HG03521 (cell line): ENCODE data around the gene TANK.

Experiments used
- ATAC-seq: cut with Tn5 transposase; IDR thresholded peaks from one replicate; pipeline ENCODE4 v1.9.1; 2021; ENCODE audit warnings: mild to moderate bottlenecking, moderate library complexity; ENCODE audit not compliant: unreplicated experiment

TANK gene

DNA sequence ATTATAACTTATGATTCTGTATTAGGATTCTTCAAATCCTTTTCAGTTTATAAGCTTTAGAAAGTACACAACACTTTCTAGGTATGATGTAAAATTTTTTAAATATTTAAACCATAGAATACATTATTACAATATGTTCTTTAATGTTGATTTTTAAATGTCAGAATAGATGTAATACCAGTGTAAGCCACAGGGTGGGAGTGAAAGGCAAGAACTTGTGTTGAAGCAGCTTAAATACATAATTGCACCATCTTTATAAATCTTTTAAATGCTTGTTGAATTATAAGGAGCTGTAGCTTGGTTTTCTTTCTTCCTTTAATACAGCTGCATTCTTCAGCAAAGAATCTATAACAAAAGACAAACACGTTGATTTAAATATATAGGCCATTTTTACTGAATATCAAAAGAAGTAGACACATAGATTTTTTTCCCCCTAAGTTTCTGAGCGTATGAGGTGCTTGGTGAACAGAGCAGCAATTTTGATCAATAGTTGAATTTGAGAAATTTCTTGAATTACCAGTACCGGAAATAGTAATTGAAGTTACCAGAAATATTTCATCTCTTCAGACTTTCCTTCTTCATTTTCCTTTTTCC lies 63.0 kb downstream of the TANK start:
- peak; percentile 54 for ATAC-seq

DNA sequence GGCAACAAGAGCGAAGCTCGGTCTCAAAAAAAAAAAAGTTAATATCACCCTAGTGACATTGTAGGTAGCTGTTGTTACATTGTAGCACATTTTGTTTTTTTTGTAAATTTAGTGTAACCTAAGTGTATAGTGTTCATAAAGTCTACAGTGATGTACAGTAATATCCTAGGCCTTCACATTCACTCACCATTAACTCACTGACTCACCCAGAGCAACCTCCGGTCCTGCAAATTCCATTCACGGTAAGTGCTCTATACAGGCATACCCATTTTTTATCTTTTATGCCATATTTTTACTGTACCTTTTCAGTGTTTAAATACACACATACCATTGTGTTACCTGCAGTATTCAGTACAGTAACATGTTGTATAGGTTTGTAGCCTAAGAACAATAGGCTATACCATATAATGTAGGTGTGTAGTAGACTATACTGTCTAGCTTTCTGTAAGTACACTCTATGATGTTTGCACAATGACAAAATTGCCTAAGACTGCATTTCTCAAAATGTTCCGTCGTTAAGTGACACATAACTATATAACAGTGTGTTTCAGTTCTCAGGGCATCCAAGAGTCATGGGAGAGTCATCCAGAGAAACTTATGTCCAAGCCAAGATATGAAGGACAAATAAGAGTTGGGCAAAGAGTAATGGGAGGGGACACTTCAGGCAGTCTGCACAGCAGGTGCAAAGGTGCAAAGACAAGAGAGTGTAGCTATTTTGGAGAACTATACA lies 68.4 kb downstream of the TANK start:
- ATAC-seq: no peak

DNA sequence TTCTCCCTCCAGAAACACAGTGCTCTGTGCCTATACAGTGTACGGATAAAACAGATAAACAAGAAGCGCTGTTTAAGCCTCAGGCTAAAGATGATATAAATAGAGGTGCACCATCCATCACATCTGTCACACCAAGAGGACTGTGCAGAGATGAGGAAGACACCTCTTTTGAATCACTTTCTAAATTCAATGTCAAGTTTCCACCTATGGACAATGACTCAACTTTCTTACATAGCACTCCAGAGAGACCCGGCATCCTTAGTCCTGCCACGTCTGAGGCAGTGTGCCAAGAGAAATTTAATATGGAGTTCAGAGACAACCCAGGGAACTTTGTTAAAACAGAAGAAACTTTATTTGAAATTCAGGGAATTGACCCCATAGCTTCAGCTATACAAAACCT lies 70.7 kb downstream of the TANK start:
- no peak for ATAC-seq

DNA sequence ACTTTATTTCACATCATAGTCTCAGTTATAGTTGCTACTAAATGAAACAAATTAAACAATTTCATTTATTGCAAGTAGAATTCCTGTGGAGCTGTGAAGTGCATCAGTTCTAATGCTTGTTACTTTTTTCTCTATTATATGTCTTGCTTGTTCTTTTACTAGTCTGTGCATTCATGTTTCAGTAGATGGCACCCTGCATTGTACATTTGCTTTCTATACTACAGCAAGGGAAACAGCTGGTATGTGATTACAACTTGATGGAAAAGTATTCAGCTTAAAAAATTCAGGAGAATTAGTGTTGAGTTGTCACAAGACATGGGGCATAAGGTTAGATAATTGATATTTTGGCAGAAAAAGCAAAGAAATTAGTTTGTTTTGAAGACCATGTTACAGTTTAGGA lies 72.3 kb downstream of the TANK start:
- ATAC-seq: no peak

DNA sequence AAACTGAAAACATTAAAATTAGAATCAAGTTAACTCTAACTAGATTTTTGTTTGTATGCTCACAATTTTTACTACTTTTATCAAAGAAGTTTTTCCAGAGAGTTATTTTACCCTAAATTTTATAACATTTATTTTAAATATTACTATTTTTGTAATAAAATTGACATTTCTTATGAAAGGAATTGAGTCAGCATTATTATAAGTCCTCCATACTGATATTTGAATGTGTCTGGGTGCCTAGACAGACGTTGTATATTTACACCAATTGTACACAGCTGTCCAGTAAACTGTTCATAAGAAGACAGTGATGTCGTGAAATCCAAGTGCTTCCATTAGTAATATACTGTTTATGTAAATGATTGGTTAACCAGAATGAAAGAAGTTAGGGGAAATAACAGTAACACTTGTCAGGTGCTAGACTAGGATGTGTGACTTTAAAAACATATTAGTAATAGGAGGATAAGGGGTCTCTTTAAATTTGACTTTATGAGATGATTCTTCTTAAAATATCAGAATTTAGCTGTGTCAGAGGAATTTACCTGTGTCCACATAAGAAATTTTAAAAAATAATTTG lies 73.7 kb downstream of the TANK start:
- peak; percentile 34 for ATAC-seq

DNA sequence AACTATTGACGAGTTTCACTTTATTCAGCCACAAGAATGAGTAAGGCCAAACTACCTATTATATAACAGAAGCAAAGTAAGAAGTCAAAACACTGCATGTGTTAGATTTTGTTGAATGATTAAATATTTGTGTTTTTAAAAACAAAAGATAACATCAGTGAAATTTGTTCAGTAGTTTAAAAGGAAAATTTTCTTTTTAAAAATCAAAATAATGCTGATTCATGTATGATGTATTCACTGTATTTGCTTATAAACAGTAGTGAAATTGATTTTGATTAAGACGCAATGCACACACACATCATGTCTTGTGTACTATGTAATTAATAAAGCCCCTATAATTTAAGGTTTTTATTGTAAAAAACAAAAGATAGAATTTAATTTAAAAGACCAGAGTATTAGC lies 74.4 kb downstream of the TANK start:
- ATAC-seq: no peak

DNA sequence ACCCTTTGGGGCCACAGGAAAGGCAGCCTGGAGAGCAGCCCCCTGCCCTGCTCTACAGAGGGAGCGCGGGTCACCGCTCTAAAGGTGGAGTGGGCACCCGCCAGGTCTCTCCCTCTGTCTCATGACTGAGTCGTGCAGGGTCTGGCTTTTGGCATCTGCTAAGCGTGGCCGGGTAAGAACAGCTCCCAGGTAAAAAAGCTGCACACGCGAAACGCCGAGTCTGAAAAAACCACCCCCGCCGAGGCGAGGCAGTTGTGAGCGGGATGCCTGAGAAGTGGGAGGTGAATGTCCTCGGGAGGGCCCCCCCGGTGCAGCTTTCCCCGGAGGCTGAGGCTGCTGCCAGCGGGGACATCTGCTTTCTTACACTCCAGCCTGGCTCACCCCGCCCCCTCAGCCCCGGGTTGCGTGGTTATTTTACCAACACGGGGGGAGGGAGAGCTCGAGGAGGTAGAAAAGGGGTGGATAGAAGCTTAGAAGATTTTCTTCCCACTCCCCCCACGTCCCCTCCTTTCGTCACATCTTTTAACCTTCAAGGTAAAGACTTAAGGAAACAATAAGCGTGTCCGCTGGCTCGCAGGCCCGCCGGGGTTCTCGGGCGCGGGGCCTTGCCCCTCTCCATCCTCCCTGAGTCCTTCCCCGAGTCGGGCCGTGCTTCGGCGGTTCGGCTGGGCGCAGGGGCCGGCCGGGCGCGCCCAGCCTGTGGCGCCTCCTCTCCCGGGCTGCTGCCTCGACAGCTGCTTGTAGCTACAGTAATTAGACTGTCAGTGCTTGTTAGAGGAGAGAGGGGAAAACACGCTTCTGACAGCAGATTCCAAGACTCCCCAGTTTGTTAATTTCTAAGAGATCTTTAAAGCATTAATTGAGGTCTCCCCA lies 77.4 kb downstream of the TANK start:
- peak; percentile 33 for ATAC-seq

DNA sequence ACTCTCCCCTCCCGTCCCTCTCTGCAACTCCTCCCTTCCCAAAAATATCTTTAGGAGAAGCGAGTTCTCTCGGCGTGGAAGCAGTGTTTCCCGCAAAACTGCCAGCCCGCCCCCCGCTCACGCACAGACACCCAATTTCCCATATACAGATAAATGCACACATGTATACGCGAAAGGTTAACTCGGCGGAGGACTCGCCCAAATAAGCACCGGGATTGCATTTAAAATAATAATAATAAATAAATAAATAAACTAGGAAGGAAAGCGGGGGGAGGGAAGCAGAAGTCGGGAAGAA lies 78.0 kb downstream of the TANK start:
- ATAC-seq: no peak

DNA sequence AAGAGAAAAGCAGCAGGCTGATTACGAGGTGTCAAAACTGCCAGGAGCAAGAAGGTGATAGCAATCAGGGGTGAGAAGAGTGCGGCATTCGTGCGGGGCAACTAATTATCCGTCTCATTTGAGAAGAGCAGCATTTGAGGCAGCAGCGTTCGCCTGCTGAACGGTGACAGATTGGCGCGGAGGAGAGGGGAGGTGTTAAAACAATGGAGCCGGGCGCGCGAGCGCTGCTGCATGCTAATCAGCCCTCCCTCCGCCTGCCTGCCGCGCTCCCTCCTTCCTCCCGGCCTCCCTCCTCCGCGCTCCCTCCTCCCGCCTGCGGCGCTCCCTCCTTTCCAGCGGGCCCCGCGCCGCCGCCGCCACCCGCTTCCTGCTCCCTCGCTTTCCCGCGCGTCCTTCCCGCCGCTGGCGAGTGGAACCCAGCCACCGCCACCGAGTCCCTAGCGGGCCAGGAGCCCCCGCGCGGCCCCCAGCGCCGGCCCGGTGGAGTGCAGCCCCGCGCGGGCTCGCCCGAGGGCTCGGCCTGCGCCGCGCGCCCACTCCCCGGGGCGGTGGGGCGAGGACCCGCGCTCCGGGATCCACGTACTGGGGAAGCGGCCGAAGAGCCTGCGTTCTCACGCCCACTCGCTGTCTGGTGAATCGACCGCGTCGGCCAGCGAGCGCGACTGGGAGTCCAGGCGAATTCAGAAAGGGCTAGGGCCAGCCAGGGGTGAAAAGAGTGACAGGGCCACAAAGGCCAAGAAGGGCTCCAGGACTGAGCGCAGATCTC lies 78.5 kb downstream of the TANK start:
- peak; percentile 34 for ATAC-seq

DNA sequence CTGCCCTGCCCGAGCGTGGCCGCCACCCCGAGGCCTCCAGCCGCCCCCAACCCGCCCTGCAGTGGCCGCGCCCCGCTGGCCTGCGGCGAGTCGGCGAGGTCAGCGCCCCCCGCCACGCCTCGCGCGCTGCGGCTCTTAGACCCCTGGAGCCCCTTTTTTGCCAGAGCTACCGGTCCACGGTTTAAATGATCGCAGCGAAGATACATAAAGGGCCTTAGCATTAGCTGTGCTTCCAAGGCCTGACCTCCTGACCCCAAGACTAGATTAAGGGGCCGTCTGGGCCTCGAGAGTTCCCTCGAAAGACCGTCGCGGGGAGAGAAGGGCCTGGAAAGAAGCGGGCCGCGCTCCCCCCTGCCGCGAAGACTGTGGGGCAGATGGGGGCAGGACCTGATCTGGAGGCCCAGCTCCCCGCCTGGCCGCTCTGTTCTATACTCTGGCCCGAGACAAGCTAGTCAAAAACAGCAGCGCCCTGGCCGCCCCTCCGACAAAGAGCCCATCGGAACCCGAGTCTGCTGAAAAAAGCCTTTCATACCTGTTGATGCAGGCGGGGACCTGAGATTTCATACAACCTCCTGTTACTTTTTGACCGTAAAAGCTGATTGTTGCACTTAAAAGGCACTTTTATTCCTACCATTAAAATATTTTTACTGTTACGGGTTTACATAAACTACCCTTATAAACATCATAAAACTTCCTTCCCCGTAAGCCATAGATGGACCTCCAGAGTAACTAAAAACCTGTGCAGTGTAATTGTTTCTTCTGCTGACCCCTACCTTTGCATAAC lies 79.3 kb downstream of the TANK start:
- no peak for ATAC-seq

DNA sequence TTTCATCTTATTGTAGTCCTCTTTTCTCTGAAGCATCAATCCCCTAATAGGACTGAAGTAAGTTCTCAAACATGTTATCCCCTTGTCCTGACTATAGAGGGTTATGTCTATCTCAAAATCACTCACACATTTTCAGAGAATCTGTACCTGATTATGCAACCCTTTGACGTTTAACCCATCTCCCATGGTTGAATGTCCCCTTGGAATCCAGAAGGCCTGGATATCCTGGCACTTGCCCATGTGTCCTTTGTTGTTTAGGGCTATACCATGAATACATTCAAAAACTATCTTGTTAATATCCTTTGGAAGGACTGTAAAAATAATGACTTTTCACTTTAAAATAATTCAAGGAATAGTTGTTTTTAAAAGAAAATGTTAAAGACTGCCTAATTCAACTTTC lies 81.7 kb downstream of the TANK start:
- ATAC-seq: no peak

DNA sequence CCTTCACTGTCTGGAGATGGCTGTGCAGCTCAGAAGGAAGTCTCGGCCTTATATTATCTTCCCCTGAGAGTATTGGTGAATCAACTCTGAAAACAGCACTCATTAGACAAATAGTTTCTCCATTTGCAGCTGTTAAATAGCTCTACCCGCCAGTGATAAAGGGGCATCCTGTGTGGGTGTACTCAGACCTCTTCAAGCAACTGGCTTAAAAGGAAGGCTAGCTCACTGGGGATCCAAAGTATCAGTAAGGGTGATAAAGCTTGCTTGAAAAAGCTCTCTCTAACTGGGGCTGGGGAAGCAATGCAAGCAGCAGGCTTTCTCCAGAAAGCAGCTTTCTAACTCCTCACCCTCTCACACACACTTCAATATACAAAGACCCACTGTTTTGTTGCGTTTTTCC lies 83.1 kb downstream of the TANK start:
- no peak for ATAC-seq

DNA sequence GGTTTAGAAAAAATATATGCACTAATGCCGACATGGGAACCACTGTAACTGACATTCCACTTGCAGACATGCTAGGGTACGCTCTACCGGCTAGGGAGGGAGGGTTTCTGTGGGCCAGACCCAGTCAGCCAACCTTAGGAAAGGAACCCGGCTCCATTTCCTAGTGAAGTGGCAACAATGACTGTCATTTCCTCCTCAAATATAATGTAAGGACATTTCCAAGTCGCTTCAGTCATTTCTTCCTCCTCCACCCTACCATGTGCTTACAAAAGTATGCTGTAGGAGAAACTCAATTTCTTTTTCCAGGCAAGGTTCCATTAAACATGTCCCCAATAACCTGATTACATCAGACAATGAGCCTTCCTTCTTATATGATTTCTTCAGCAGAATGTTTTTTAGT lies 83.7 kb downstream of the TANK start:
- no peak for ATAC-seq

DNA sequence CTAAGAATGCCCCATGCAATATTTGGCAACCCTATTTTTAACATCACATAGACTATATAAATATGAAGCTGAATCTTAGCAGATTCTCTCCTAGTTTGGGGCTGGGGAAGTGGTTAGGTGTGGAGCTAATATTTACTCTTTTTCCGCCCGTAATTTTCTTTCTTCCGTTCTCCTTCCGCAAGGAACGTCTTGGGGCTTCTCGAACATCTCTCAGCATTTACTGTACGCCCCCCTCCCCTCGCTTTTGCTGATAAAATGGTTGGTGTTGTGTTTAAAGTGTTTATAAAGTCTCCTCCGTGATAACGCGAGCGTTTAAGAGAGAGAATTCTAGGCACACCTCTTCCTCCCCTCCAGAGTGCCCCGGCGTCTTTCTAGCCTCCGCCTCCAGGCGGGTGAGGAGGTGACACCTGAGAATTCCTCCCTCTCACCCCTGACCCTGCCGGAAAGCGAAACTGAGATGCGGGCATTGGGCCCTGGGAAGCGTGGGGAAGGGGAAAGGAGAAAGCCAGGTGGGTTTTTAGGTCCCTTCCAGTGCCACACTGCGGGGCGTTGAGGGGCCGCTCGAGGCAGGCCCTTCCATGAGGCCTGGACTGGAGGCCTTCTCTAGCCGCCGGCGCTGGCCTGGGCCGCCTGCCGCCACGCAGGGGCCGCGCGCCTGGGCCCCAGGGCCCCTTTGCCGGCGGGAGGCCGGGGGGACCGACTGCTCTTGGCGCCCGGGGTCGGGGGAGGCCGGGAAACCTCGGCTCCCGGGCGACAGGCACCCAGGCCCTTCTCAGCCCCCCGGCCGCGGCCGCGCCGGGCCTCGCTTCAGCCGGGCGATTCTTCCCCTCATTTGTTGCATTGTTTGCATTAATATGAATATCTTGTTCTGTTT lies 84.4 kb downstream of the TANK start:
- peak; percentile 88 for ATAC-seq

DNA sequence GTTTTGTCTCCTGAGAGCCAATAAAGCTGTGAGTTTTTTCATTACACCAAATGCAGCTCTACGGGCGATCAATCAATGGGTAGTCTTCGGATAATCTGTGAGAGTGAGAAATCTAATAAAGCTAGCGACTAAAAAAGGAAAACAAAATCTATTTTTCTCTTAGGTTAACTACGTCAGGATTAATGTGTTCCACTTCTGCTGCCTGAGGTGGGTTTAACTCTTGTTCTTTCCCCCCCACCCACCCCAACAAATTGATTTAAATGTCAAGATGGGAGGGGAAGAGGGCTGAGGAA lies 85.0 kb downstream of the TANK start:
- ATAC-seq: no peak

DNA sequence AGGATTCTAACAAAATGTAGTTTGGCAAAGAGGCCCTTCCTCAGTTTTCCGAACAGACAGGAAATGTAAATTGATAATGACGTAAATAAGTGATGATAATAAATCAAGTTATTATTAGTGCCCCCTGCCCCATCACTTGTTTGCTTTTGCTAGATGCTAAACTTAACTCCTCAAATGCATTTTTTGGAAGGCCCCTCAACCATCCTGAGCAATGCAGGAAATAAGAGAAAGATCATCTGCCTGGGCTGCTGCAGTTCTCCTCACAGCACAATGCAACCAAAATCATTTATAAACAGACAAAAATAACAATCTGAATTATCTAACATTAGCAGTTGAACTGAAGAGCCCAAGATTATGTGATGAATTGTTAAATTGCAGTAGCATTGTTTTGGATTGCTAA lies 85.4 kb downstream of the TANK start:
- no peak for ATAC-seq

DNA sequence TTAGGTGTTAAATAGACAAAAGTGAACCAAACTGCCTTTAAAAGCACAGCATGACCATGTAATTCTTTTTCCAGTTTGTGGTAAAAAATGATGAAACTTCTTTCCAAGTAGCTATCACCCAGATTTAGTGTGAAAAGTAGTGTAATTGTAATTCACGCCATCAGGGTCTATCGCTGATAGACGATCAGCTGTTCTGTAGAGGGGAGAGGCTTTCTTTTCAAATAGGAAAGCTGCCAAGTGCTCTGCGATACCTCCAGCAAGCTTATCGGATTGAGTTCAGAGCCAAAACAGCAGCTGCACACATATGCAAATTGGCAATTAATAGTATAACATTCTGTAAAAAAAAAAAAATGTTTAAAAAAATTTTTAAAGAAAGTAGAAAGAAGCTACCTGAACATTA lies 86.1 kb downstream of the TANK start:
- no peak for ATAC-seq

DNA sequence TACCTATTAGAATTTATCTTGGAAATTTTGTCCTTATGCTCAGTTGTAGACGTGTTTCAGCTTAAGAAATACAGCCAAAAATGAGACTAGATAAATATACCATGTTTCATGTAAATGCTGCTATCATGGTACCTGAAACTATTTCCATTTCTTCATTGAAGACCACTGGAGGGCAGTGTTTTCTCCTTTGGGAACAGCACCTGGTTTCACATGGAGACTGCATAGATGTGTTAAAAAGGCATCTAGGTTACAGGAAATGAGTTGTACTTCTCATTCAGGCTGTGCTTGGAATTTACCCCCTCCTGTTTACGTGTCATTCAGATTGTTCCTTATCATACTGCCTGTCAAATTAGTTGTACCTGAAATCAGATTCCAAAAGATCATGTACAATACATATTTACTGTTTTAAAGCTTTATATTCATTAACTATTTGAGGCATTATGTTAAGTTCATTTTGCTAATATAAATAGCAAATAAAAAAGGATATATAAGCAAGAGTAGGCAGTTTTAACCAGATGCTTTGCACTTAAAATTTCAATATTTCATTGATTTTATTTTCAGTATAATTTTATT lies 90.7 kb downstream of the TANK start:
- ATAC-seq: no peak
